Measurements from ENCODE around the gene LMO4.

The LMO4 gene

GRCh38 chr1:87329051-87329525 is 408 bp downstream of the LMO4 start:
- peak in 1 of 2 experiments; percentile 54 for DNase-seq

DNA sequence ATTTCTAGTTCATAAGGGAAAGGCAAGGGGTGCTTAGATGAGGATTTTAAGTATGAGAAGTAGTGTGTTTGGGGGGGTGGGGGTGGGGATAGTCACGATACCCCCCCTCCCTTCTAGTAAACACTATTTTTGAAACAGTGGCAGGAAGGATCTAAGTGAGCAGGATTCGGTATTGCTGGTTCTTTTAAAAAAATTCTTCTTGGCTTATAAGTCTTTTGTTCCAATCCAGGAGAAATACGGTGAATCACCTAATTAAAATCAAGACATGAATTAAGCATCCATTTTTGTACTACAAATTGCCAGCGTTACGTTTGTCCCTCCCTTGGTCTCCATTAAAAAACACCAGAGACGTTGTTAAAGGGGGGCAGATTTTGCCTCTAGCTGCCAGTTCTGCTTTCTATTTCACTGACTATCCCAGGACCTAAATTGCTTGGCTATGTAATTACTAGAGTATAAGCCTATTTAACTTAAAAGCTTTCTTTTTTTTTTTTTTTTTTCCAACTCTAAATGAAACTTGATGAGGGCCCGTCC is 911 bp downstream of the LMO4 start:
- DNase-seq, result peak; percentile 22 to 45

GRCh38 chr1:87330057-87330884 is 1.6 kb downstream of the LMO4 start:
- DNase-seq, result peak in 1 of 2 experiments; percentile 42

GRCh38 chr1:87330885-87331364 is 2.2 kb downstream of the LMO4 start:
- DNase-seq, result no peak

- DNase-seq, result peak; percentile 67 to 83
Observed at GRCh38 chr1:87331365-87332241, 2.9 kb downstream of the LMO4 start.

DNA sequence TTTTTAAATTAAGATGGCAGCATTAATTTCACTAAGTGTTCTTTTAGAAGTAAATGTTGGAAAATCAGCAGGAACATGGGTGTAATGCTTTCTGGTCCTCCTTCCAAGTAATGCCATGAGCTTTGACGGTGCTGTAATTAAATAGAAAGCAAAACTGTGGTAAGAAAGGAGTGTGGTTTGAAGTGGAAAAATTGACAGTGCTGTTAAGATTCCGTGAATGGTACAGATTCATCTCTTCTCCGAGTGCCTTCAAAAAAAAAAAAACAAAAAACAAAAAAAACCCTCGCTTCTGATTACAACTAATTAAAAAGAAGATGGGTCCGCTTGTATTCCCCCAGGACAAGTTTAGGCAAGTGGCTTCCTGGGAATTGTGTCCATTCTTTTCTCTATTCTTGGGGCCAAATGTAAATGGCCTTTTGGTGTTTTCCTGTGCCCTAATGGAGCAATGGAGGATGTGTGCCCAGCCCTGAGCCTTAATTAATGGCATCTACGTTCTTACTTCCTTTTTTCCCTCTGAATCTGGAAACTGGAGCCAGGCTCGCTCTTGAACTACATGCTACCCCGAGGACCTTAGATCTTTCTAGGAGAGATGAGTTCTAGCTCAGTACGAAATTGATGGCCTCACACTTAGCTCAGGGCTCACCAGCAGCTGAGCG is 5.1 kb downstream of the LMO4 start:
- DNase-seq, result no peak

GRCh38 chr1:87334351-87335174 is 5.9 kb downstream of the LMO4 start:
- peak in 1 of 2 experiments; percentile 47 for DNase-seq

DNA sequence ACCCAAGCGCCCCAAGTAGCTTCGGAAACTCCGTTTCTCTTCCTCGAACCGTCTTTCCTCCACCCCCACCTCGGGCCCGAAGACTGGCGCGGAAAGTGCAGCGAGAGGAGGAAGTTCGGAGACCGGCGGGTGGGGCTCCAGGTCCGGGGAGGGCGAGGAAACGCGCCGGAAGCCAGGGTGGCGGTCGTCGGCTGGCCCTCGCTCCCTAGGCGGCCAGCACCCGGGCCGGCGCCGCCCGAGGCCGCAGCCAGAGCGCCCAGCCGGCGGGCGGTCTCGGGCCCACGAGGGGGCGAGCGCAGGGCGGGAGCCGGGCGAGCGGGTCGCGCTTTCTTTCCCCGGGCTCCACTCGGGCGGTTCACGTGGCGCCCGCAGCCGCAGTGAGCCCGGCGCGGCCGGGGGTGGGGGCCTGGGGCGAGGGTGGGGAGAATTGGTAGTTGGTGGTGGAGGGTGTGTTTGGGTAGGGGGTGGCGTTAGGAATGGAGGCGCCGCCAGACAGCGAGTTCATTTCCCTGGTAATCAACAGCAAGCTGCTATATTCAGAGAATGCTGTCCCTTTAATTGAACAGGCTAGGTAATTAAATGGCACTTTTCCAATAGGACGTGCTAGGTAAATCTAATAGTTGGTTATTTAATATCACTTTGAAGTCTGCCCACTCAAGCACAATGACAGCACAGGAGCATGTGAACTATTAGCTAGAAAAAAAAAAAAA is 6.7 kb downstream of the LMO4 start:
- peak in 1 of 2 experiments; percentile 58 for DNase-seq

DNA sequence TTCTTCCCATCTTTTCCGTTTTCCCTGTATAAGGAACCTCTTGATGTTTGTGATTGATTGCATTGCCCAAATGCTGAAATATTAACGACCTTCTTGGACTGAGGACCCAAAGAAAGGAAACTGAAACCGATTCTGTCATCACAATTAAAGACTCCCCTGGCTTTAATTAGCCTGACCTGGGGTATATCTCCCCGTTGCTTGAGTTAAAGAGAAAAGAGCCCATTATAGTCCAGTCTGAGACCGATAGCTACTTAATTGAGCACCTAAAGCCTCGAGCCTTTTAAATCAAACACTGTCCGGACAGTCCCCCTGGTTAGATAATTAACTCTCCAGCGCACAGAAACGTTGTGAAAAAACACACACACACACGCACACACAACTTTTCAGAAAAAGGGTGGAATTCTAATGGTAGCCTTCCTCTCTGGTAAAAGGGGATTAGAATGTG is 8.0 kb downstream of the LMO4 start:
- DNase-seq, result no peak

- no peak for DNase-seq
Observed at GRCh38 chr1:87337606-87338005, 8.9 kb downstream of the LMO4 start.

DNA sequence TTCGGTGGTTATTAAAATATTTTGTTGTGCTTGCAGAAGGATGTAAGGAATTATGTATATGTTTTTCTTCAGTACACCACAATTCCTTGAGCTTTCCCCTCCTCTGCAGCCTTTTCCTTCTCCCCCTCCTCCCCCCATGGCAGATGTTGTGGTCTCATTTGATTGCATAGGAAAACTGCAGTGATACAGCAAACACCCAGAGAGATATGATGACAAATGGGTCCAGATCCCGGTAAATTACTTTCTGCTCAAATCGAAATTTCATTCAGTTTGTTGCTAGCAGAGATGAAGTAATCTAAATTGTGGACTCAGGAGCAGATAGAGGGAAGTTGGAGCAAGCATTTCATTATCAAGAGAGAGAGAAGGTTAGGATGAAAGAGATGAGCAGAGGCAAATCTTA is 9.9 kb downstream of the LMO4 start:
- no peak for DNase-seq

- DNase-seq, result no peak
Observed at GRCh38 chr1:87344231-87344630, 15.6 kb downstream of the LMO4 start.

DNA sequence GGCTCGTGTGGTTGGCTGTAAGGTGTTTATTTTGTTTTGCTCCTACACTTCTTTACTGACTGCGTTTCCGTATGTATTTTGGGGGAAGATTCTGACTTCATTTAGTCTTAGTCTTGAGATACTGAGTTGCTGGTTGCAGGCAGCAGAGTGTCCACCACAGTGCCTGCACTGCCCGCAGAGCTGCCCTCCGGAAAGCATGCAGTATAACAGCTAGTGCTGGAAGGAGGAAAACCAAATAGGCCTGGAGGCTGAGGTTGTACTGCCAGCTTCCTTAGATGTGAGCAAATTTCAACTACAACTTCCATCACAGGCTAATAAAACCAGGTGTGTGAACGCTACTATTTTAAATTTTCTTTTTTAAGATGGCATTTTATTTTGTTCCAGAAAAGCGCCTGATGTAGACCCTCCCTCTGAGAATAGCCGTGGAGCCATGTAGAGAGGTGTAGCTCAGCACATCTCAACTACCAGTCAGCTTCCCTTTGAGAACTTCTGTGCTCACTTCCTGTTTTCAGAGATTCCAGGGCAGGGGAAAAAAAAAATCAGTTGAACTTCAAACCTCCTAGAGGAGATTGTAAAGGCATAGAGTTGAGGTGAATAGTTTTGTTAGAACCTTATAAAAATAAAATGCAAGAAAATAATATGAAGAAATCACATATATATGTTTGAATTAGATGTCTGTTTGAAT is 17.6 kb downstream of the LMO4 start:
- DNase-seq, result no peak

- DNase-seq, result no peak
Observed at GRCh38 chr1:87348341-87349019, 19.8 kb downstream of the LMO4 start.

- DNase-seq, result no peak
Observed at GRCh38 chr1:87349036-87349435, 20.4 kb downstream of the LMO4 start.

GRCh38 chr1:87355894-87356293 is 27.2 kb downstream of the LMO4 start:
- no peak for DNase-seq

- no peak for DNase-seq
Observed at GRCh38 chr1:87356591-87356990, 27.9 kb downstream of the LMO4 start.

- DNase-seq, result no peak
Observed at GRCh38 chr1:87358219-87358618, 29.5 kb downstream of the LMO4 start.

- no peak for DNase-seq
Observed at GRCh38 chr1:87359586-87359985, 30.9 kb downstream of the LMO4 start.

Data from NCI-H446 (cell line).